HCT116 (cell line): ENCODE measurements around the gene OST4. TPM values are rescaled to one million over a fixed set of nuclear protein-coding genes. Genes with fewer than 3 reads are reported as not detected.

ENCODE experiments used
- ATAC-seq: fragments of 200-7000 bp; cut with Tn5 transposase; 2 replicates; pipeline ENCODE4 v1.9.1; 2020; ENCODE audit warnings: mild to moderate bottlenecking, moderate library complexity
- BruUV-seq: library from RNA; stranded (reverse); fragments of 400-500 nt; replicated peaks from 2 replicates; lab custom pipeline; 2021; lab: Mats Ljungman, UMichigan
- CTCF ChIA-PET: fragments of 300-600 bp; sonication (Branson Sonifier 250); formaldehyde crosslinking; loops from one replicate; lab custom pipeline; 2021; ENCODE audit warnings: antibody characterized with exemption; lab: Charles Lee
- POLR2A ChIA-PET: fragments of 300-600, 350-600 bp; sonication (Branson Sonifier 250); formaldehyde crosslinking; loops from one replicate; lab custom pipeline; 2021; ENCODE audit warnings: antibody characterized with exemption; lab: Charles Lee
- RAD21 ChIA-PET, 2 experiments: fragments of 300-600 bp; sonication (Branson Sonifier 250); formaldehyde crosslinking; loops; one replicate each; lab custom pipeline; 2023; ENCODE audit warnings: low total read pairs in 2 of 2; ENCODE audit not compliant: uncharacterized antibody in 2 of 2, unreplicated experiment in 2 of 2, low non-redundant PET in 1 of 2; lab: Charles Lee
- DNase-seq: peaks from one replicate; pipeline ENCODE4 v3.0.0-alpha.2; 2010; ENCODE audit warnings: low read depth, low spot score
- H2AFZ ChIP-seq: fragments of 200-600 bp; shearing (Covaris generic), sonication (generic); 2 replicates; pipeline ENCODE4 v1.6.1; 2017; ENCODE audit warnings: low read depth, mixed run types, mixed read lengths, antibody characterized with exemption, low read length; ENCODE audit not compliant: poor library complexity, severe bottlenecking
- H3K27ac ChIP-seq: 2 replicates; pipeline ENCODE4 v1.5.1; 2012; ENCODE audit warnings: low read depth, low read length
- H3K27me3 ChIP-seq: fragments of 200-600 bp; sonication (generic); 2 replicates; pipeline ENCODE4 v1.6.1; 2016; ENCODE audit warnings: mixed run types, low read length, mixed read lengths; ENCODE audit not compliant: insufficient read depth
- H3K36me3 ChIP-seq, 2 experiments: fragments of 200-500 bp in 1 of 2; fragments of 200-600 bp in 1 of 2; sonication (Bioruptor generic) in 1 of 2; sonication (generic) in 1 of 2; 2 replicates each; pipeline versions ENCODE4 v1.5.1 to v1.6.1; 2014 to 2016; ENCODE audit warnings: low read length in 2 of 2, inconsistent platforms in 1 of 2, mixed read lengths in 1 of 2, mixed run types in 1 of 2; ENCODE audit not compliant: insufficient read depth in 2 of 2, control insufficient read depth in 1 of 2
- H3K4me1 ChIP-seq, 2 experiments: fragments of 200-600 bp in 1 of 2; sonication (generic) in 1 of 2; 2 replicates each; pipeline versions ENCODE4 v1.5.1 to v1.6.1; 2012 to 2017; ENCODE audit warnings: low read length in 2 of 2, inconsistent platforms in 1 of 2, mild to moderate bottlenecking in 1 of 2, mixed read lengths in 1 of 2, mixed run types in 1 of 2, moderate library complexity in 1 of 2; ENCODE audit not compliant: insufficient read depth in 2 of 2, control insufficient read depth in 1 of 2
- H3K4me2 ChIP-seq: fragments of 200-600 bp; sonication (generic); 2 replicates; pipeline ENCODE4 v1.6.1; 2017; ENCODE audit warnings: mixed run types, low read length, mixed read lengths
- H3K4me3 ChIP-seq, 2 experiments: fragments of 200-600 bp in 1 of 2; sonication (generic) in 1 of 2; replicated peaks in 1 of 2; 2 replicates each; pipeline ENCODE4 v1.5.1; 2011 to 2016; ENCODE audit warnings: low read length in 2 of 2, control low read depth in 1 of 2, low read depth in 1 of 2, mild to moderate bottlenecking in 1 of 2, mixed read lengths in 1 of 2, mixed run types in 1 of 2
- H3K79me2 ChIP-seq: fragments of 200-600 bp; sonication (generic); 2 replicates; pipeline ENCODE4 v1.6.1; 2017; ENCODE audit warnings: mild to moderate bottlenecking, mixed run types, low read length, moderate library complexity, mixed read lengths; ENCODE audit not compliant: insufficient read depth
- H3K9ac ChIP-seq: fragments of 200-600 bp; sonication (generic); 2 replicates; pipeline ENCODE4 v1.6.1; 2016; ENCODE audit warnings: low read length, mixed read lengths
- H3K9me2 ChIP-seq: fragments of 200-600 bp; sonication (generic), shearing (Covaris generic); 2 replicates; pipeline ENCODE4 v1.6.1; 2017; ENCODE audit warnings: mixed run types, mild to moderate bottlenecking, moderate library complexity; ENCODE audit not compliant: insufficient read depth
- H3K9me3 ChIP-seq, 2 experiments: fragments of 200-500 bp in 1 of 2; fragments of 200-600 bp in 1 of 2; sonication (Bioruptor generic) in 1 of 2; sonication (generic) in 1 of 2; 2 replicates each; pipeline ENCODE4 v1.6.1; 2014 to 2017; ENCODE audit warnings: low read length in 2 of 2, mixed read lengths in 2 of 2, inconsistent platforms in 1 of 2, low read depth in 1 of 2, mild to moderate bottlenecking in 1 of 2, mixed run types in 1 of 2, moderate library complexity in 1 of 2; ENCODE audit not compliant: control insufficient read depth in 1 of 2, insufficient read depth in 1 of 2
- H4K20me1 ChIP-seq: fragments of 200-600 bp; sonication (generic), shearing (Covaris generic); 2 replicates; pipeline ENCODE4 v1.6.1; 2017; ENCODE audit warnings: mixed run types, mild to moderate bottlenecking, moderate library complexity; ENCODE audit not compliant: insufficient read depth
- CEBPB ChIP-seq: IDR thresholded peaks from 2 replicates; pipeline ENCODE4 v1.6.1; 2012; ENCODE audit warnings: low read depth
- EGR1 ChIP-seq: IDR thresholded peaks from 2 replicates; pipeline ENCODE4 v1.6.1; 2012; ENCODE audit warnings: low read depth
- EZH2phosphoT487 ChIP-seq: fragments of 200-600 bp; IDR thresholded peaks from 2 replicates; pipeline ENCODE4 v1.6.1; 2018; ENCODE audit warnings: antibody characterized with exemption, borderline replicate concordance
- JUND ChIP-seq: IDR thresholded peaks from 2 replicates; pipeline ENCODE4 v1.6.1; 2012
- POLR2AphosphoS5 ChIP-seq: IDR thresholded peaks from 2 replicates; pipeline ENCODE4 v1.6.1; 2011; ENCODE audit warnings: mild to moderate bottlenecking, low read depth, low read length, moderate library complexity
- RAD21 ChIP-seq: IDR thresholded peaks from 2 replicates; pipeline ENCODE4 v1.6.1; 2012; ENCODE audit warnings: low read depth, mild to moderate bottlenecking
- SP1 ChIP-seq: IDR thresholded peaks from 2 replicates; pipeline ENCODE4 v1.6.1; 2012; ENCODE audit warnings: low read depth
- SRF ChIP-seq: IDR thresholded peaks from 2 replicates; pipeline ENCODE4 v1.6.1; 2012; ENCODE audit warnings: low read depth
- ZNF274 ChIP-seq: fragments of 200-500 bp; sonication (Bioruptor generic); IDR thresholded peaks from 2 replicates; pipeline ENCODE4 v1.6.1; 2014; ENCODE audit warnings: mild to moderate bottlenecking, low read depth, low read length, inconsistent platforms
- intact Hi-C: fragments of 100-400 bp; cut with micrococcal nuclease; formaldehyde crosslinking; loops from 2 replicates; pipeline ENCODE4 v1.10.0; 2022
- total RNA-seq: library from RNA; stranded (reverse); gene quantifications from one replicate; pipeline ENCODE4 v1.2.1, GENCODE V29; 2021; ENCODE audit not compliant: unreplicated experiment
- TF ChIP-seq, protein P1 (sequence below): IDR thresholded peaks from 2 replicates; pipeline ENCODE4 v1.6.1; 2012
- TF ChIP-seq, protein P2 (sequence below), 3 experiments: fragments of 200-600 bp in 1 of 3; sonication (generic) in 1 of 3; IDR thresholded peaks in 2 of 3; conservative IDR thresholded peaks in 1 of 3; 2 replicates each; pipeline ENCODE4 v1.5.1; 2012 to 2017; ENCODE audit warnings: low read depth in 2 of 3, low read length in 2 of 3, antibody characterized with exemption in 1 of 3, borderline replicate concordance in 1 of 3, control low read depth in 1 of 3, mild to moderate bottlenecking in 1 of 3, mixed read lengths in 1 of 3, mixed run types in 1 of 3, moderate library complexity in 1 of 3; ENCODE audit not compliant: insufficient read depth in 1 of 3

The OST4 gene
- total RNA-seq, 1 experiment from 2014 or later, result 187 TPM

DNA sequence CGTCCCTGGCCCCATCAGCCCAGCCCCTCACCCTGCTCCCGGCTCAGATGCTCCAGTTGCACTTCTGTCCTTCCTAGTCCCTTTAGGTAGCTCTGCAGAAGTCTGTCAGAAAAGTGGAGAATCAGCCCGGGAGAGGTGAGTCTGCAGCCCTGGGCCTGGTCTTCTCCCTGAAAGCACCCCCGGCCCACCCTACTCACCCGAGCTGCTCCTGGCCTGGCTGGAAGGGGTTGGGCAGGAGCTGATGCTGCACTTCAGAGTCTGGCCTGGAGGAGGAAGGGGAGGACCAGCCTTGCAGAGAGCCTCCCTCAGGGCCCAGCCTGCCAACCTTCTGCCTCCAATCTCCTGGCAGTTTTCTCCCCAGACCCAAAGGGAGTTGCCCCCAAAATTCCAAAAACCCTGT is 30.9 kb upstream of the OST4 start:
- no peaks in the 10 kb centered on the region for H3K79me2 ChIP-seq
- CTCF ChIA-PET, result interaction anchor here (1.3 to 1.7 kb wide), 2 partner anchors 177 to 201 kb away, joined by 3 to 6 read pairs; no protein-coding TSS in a partner anchor
- DNase-seq, result no peak
- H3K4me2 ChIP-seq, result no peak overlapping the region
- no peaks in the 10 kb centered on the region for H4K20me1 ChIP-seq
- H3K27me3 ChIP-seq, result no peaks in the 10 kb centered on the region
- H3K9me2 ChIP-seq, result no peaks in the 10 kb centered on the region
- ATAC-seq, result no peak
- H3K9me3 ChIP-seq, result no peaks in the 10 kb centered on the region
- no peak overlapping the region for H3K4me3 ChIP-seq
- H3K4me1 ChIP-seq, result no peaks in the 10 kb centered on the region
- no peak overlapping the region for H2AFZ ChIP-seq
- TF ChIP-seq CEBPB (no peak), POLR2AphosphoS5 (no peak), EZH2phosphoT487 (no peak), SP1 (no peak), EGR1 (no peak), SRF (no peak), ZNF274 (no peak), JUND (no peak), RAD21 (no peak)
- TF ChIP-seq, protein P1, sequence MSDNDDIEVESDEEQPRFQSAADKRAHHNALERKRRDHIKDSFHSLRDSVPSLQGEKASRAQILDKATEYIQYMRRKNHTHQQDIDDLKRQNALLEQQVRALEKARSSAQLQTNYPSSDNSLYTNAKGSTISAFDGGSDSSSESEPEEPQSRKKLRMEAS, result no peak
- TF ChIP-seq, protein P2, sequence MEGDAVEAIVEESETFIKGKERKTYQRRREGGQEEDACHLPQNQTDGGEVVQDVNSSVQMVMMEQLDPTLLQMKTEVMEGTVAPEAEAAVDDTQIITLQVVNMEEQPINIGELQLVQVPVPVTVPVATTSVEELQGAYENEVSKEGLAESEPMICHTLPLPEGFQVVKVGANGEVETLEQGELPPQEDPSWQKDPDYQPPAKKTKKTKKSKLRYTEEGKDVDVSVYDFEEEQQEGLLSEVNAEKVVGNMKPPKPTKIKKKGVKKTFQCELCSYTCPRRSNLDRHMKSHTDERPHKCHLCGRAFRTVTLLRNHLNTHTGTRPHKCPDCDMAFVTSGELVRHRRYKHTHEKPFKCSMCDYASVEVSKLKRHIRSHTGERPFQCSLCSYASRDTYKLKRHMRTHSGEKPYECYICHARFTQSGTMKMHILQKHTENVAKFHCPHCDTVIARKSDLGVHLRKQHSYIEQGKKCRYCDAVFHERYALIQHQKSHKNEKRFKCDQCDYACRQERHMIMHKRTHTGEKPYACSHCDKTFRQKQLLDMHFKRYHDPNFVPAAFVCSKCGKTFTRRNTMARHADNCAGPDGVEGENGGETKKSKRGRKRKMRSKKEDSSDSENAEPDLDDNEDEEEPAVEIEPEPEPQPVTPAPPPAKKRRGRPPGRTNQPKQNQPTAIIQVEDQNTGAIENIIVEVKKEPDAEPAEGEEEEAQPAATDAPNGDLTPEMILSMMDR (IDR thresholded peaks at IDR 0.05 in 2 of 3, conservative IDR thresholded peaks at IDR 0.05 in 1 of 3; ENCODE audit: borderline replicate concordance in 1 of 3, insufficient read depth in 1 of 3, low read depth in 2 of 3, low read length in 2 of 3), result no peak
- no peak overlapping the region for H3K9ac ChIP-seq
- no TSS peak for BruUV-seq
- no peaks in the 10 kb centered on the region for H3K36me3 ChIP-seq
- intact Hi-C loops, result no loop called here
- POLR2A ChIA-PET, result no interaction called here
- RAD21 ChIA-PET, result no interaction called here
- H3K27ac ChIP-seq, result no peak overlapping the region
